ENCODE results near the gene ROCK1. TPM values are rescaled to one million over a fixed set of nuclear protein-coding genes. Genes with fewer than 3 reads are reported as not detected.

Gene ROCK1
- total RNA-seq, 1 donor from 2014 or later = 16.6 TPM

DNA sequence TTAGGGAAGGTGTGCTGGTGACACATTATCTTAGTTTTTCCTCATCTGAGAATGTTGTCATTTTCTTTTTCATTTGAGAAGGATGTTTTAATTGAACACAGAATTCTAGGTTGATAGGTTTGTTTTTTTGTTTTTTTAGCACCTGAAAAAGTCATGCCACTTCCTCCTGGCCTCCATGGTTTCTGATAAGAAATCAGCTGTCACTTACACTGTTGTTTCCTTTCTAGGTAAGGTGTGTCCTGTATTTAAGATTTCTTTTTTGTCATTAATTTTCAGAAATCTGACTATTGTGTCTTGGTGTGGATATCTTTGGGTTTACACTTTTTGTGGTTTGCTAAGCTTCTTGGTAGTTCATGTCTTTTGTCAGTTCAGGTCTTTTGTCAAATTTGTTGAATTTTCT lies 99.3 kb downstream of the ROCK1 start:
- TF ChIP-seq, protein P1, sequence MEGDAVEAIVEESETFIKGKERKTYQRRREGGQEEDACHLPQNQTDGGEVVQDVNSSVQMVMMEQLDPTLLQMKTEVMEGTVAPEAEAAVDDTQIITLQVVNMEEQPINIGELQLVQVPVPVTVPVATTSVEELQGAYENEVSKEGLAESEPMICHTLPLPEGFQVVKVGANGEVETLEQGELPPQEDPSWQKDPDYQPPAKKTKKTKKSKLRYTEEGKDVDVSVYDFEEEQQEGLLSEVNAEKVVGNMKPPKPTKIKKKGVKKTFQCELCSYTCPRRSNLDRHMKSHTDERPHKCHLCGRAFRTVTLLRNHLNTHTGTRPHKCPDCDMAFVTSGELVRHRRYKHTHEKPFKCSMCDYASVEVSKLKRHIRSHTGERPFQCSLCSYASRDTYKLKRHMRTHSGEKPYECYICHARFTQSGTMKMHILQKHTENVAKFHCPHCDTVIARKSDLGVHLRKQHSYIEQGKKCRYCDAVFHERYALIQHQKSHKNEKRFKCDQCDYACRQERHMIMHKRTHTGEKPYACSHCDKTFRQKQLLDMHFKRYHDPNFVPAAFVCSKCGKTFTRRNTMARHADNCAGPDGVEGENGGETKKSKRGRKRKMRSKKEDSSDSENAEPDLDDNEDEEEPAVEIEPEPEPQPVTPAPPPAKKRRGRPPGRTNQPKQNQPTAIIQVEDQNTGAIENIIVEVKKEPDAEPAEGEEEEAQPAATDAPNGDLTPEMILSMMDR (IDR thresholded peaks at IDR 0.05; ENCODE audit: insufficient read depth, low read length, severe bottlenecking) = no peak
- H3K36me3 ChIP-seq (ENCODE audit: control insufficient read depth, insufficient read depth, low read length) = peaks cover 5% of the 10 kb centered on the region
- H3K27me3 ChIP-seq (ENCODE audit: control insufficient read depth, insufficient read depth, low read length) = no peaks in the 10 kb centered on the region
- H3K4me3 ChIP-seq (ENCODE audit: low read depth, low read length) = no peak overlapping the region
- no peak for FAIRE-seq
- no peak for DNase-seq (ENCODE audit: low read depth)

DNA sequence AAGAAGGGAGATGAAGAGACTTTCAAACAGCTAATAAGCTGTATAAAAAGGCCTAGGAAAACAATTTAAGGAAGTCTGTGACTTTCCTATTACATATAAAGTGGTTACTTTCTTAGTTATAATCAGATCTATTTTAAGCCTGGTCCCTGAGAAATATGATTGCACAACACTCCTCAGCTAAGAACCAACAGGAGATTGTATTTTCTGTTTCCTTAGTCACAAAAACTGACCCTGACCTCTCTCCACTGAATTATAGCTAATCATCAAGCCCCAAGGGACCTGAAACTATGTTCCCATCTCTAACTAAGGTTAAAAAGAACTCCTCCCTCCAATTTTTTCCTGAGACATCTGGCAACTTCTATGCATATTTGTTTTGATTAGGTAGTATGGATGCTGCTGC lies 106.9 kb downstream of the ROCK1 start:
- Histone ChIP-seq H3K4me3 (ENCODE audit: low read depth, low read length) (no peak overlapping the region), H3K36me3 (ENCODE audit: control insufficient read depth, insufficient read depth, low read length) (peaks cover 1% of the 10 kb centered on the region), H3K27me3 (ENCODE audit: control insufficient read depth, insufficient read depth, low read length) (no peaks in the 10 kb centered on the region)
- TF ChIP-seq, protein P1 (IDR thresholded peaks at IDR 0.05; ENCODE audit: insufficient read depth, low read length, severe bottlenecking) = no peak
- DNase-seq (ENCODE audit: low read depth) (peak; percentile 22), FAIRE-seq (no peak)

DNA sequence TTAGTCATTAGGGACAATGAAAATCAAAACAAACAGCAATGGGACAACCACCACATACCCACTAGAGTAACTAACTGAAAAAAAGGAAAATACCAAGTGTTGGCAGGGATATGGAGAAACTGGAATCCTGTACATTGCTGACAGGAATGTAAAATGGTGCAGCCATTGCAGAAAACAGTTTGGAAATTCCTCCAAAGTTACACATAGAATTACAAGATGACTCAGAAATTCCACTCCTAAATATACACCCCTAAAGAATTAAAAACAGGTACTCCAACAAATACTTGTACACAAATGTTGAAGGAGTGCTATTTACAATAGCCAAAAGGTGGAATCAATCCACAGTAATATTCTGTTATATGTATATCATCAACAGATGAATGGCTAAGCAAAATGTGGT lies 110.9 kb downstream of the ROCK1 start:
- no peak overlapping the region for H3K4me3 ChIP-seq (ENCODE audit: low read depth, low read length)
- peaks cover 1% of the 10 kb centered on the region for H3K36me3 ChIP-seq (ENCODE audit: control insufficient read depth, insufficient read depth, low read length)
- TF ChIP-seq, protein P1 (IDR thresholded peaks at IDR 0.05; ENCODE audit: insufficient read depth, low read length, severe bottlenecking) = no peak
- FAIRE-seq (no peak), DNase-seq (ENCODE audit: low read depth) (peak; percentile 52)
- H3K27me3 ChIP-seq (ENCODE audit: control insufficient read depth, insufficient read depth, low read length) = no peaks in the 10 kb centered on the region

DNA sequence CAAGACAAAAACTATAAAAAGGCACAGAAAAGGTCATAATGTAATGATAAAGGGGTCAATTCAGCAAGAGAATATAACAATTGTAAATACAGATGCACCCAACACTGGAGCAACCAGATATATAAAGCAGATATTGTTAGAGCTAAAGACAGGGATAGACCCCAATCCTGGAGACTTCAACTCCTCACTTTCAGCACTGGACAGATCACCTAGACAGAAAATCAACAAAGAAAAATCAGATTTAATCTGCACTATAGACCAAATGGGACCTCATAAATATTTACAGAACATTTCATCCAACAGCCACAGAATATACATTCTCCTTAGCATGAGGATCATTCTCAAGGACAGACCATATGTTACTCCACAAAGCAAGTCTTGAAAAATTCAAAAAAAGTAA lies 114.2 kb downstream of the ROCK1 start:
- FAIRE-seq = no peak
- TF ChIP-seq, protein P1 (IDR thresholded peaks at IDR 0.05; ENCODE audit: insufficient read depth, low read length, severe bottlenecking) = no peak
- Histone ChIP-seq H3K36me3 (ENCODE audit: control insufficient read depth, insufficient read depth, low read length) (no peaks in the 10 kb centered on the region), H3K27me3 (ENCODE audit: control insufficient read depth, insufficient read depth, low read length) (no peaks in the 10 kb centered on the region), H3K4me3 (ENCODE audit: low read depth, low read length) (no peak overlapping the region)
- no peak for DNase-seq (ENCODE audit: low read depth)

DNA sequence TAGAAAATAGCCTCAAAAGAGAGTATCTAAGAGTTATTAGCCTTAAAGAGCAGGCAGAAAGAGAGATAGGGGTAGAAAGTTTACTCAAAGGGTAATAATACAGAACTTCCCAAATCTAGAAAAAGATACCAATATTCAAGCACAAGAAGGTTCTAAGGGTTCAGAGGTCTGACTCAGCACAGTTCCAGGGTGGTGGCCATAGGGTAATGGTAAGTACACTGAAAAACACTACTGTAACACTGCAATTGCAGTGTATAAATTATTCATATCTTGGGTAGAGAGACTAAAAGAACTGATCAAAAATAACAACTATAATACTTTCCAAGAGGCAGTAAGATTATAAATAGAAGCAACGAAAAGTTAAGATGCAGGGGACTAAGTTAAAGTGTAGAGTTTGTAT lies 115.2 kb downstream of the ROCK1 start:
- H3K4me3 ChIP-seq (ENCODE audit: low read depth, low read length) = no peak overlapping the region
- DNase-seq (ENCODE audit: low read depth) (peak; percentile 20), FAIRE-seq (no peak)
- H3K27me3 ChIP-seq (ENCODE audit: control insufficient read depth, insufficient read depth, low read length) = no peaks in the 10 kb centered on the region
- no peaks in the 10 kb centered on the region for H3K36me3 ChIP-seq (ENCODE audit: control insufficient read depth, insufficient read depth, low read length)
- TF ChIP-seq, protein P1 (IDR thresholded peaks at IDR 0.05; ENCODE audit: insufficient read depth, low read length, severe bottlenecking) = no peak

DNA sequence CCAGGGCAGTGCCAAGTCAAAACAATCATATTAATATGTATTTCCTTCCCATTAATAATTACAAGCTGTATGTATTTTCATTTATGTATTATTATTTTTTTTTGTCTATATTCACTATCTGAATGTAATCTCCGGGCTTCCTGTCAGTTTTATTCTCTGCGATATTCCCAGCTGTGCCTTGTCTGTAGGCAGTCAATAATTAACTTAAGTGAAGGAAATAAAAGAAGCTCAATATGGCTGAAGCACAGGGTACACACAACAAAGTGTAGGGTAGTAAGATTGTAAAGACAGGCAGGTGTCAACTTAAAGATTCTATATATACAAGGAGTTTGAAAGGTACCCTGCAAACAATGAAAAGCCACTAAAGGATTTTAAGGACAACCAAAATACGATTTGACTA lies 122.9 kb downstream of the ROCK1 start:
- H3K27me3 ChIP-seq (ENCODE audit: control insufficient read depth, insufficient read depth, low read length) = no peaks in the 10 kb centered on the region
- FAIRE-seq (no peak), DNase-seq (ENCODE audit: low read depth) (no peak)
- TF ChIP-seq, protein P1 (IDR thresholded peaks at IDR 0.05; ENCODE audit: insufficient read depth, low read length, severe bottlenecking) = no peak
- H3K4me3 ChIP-seq (ENCODE audit: low read depth, low read length) = no peak overlapping the region
- H3K36me3 ChIP-seq (ENCODE audit: control insufficient read depth, insufficient read depth, low read length) = peaks cover 4% of the 10 kb centered on the region
